WTC11 (cell line): Measurements from ENCODE around the gene STUB1. TPM values are rescaled to one million over a fixed set of nuclear protein-coding genes. Genes with fewer than 3 reads are reported as not detected.

Source experiments
- CREM ChIP-seq: sonication (generic); formaldehyde crosslinking; IDR thresholded peaks from 2 replicates; pipeline ENCODE4 v1.8.1; 2022; ENCODE audit warnings: mild to moderate bottlenecking, missing genetic modification reagents, moderate library complexity
- EMX1 ChIP-seq: fragments of 250-450 bp; sonication (Bioruptor Pico); IDR thresholded peaks from 2 replicates; pipeline ENCODE4 v1.8.0; 2021; ENCODE audit warnings: mild to moderate bottlenecking
- FOXK1 ChIP-seq: sonication (generic); formaldehyde crosslinking; IDR thresholded peaks from 2 replicates; pipeline ENCODE4 v1.8.0; 2022; ENCODE audit warnings: mild to moderate bottlenecking, moderate library complexity, missing genetic modification reagents
- GTF2I ChIP-seq: fragments of 250-450 bp; sonication (Bioruptor Pico); conservative IDR thresholded peaks from 2 replicates; pipeline ENCODE4 v1.4.0; 2021; ENCODE audit warnings: mild to moderate bottlenecking
- HMGA2 ChIP-seq: fragments of 250-450 bp; sonication (Bioruptor Pico); IDR thresholded peaks from 2 replicates; pipeline ENCODE4 v1.4.0; 2021; ENCODE audit warnings: mild to moderate bottlenecking, moderate library complexity
- IRF2 ChIP-seq: sonication (generic); formaldehyde crosslinking; IDR thresholded peaks from 2 replicates; pipeline ENCODE4 v1.8.0; 2022; ENCODE audit warnings: low read depth, missing genetic modification reagents, borderline replicate concordance
- MXD4 ChIP-seq: fragments of 250-450 bp; sonication (Bioruptor Pico); IDR thresholded peaks from 2 replicates; pipeline ENCODE4 v1.8.0; 2021; ENCODE audit warnings: mild to moderate bottlenecking, moderate library complexity, borderline replicate concordance
- NFE2L1 ChIP-seq: sonication (generic); formaldehyde crosslinking; IDR thresholded peaks from 2 replicates; pipeline ENCODE4 v1.8.1; 2023; ENCODE audit warnings: missing genetic modification reagents
- NFYB ChIP-seq: sonication (generic); formaldehyde crosslinking; conservative IDR thresholded peaks from 2 replicates; pipeline ENCODE4 v1.8.0; 2022; ENCODE audit warnings: low read depth, missing genetic modification reagents
- NR2C2 ChIP-seq: sonication (generic); formaldehyde crosslinking; IDR thresholded peaks from 2 replicates; pipeline ENCODE4 v1.8.0; 2022; ENCODE audit warnings: mild to moderate bottlenecking, missing genetic modification reagents
- PRRX2 ChIP-seq: fragments of 250-450 bp; sonication (Bioruptor Pico); IDR thresholded peaks from 2 replicates; pipeline ENCODE4 v1.8.0; 2021; ENCODE audit warnings: mild to moderate bottlenecking
- SMAD4 ChIP-seq: sonication (generic); formaldehyde crosslinking; IDR thresholded peaks from 2 replicates; pipeline ENCODE4 v1.8.0; 2022; ENCODE audit warnings: mild to moderate bottlenecking, missing genetic modification reagents
- TEAD4 ChIP-seq: sonication (generic); formaldehyde crosslinking; IDR thresholded peaks from 2 replicates; pipeline ENCODE4 v1.8.0; 2022; ENCODE audit warnings: mild to moderate bottlenecking, missing genetic modification reagents
- ZNF219 ChIP-seq: sonication (generic); formaldehyde crosslinking; IDR thresholded peaks from 2 replicates; pipeline ENCODE4 v1.8.0; 2023; ENCODE audit warnings: missing genetic modification reagents, mild to moderate bottlenecking, borderline replicate concordance
- ZNF263 ChIP-seq: sonication (generic); formaldehyde crosslinking; IDR thresholded peaks from 2 replicates; pipeline ENCODE4 v1.8.1; 2022; ENCODE audit warnings: low read depth, mild to moderate bottlenecking, moderate library complexity, missing genetic modification reagents
- ZNF416 ChIP-seq: fragments of 250-450 bp; sonication (Bioruptor Pico); IDR thresholded peaks from 2 replicates; pipeline ENCODE4 v1.9.0; 2021; ENCODE audit warnings: mild to moderate bottlenecking, inconsistent platforms
- total RNA-seq: library from RNA; stranded (reverse); gene quantifications from 3 replicates; pipeline ENCODE4 v1.2.3, GENCODE V29; 2021
- TF ChIP-seq, protein P1 (sequence below): sonication (generic); formaldehyde crosslinking; IDR thresholded peaks from 2 replicates; pipeline ENCODE4 v1.8.0; 2023; ENCODE audit warnings: missing genetic modification reagents
- TF ChIP-seq, protein P2 (sequence below): fragments of 250-450 bp; sonication (Bioruptor Pico); IDR thresholded peaks from 2 replicates; pipeline ENCODE4 v2.1.2; 2022; ENCODE audit warnings: mild to moderate bottlenecking, moderate library complexity
- TF ChIP-seq, protein P3 (sequence below): sonication (generic); formaldehyde crosslinking; IDR thresholded peaks from 2 replicates; pipeline ENCODE4 v1.8.1; 2023; ENCODE audit warnings: mild to moderate bottlenecking, missing genetic modification reagents
- TF ChIP-seq, protein P4 (sequence below): sonication (generic); formaldehyde crosslinking; IDR thresholded peaks from 2 replicates; pipeline ENCODE4 v1.8.1; 2022; ENCODE audit warnings: mild to moderate bottlenecking, missing genetic modification reagents, moderate library complexity, borderline replicate concordance
- TF ChIP-seq, protein P5 (sequence below): sonication (generic); formaldehyde crosslinking; IDR thresholded peaks from 2 replicates; pipeline ENCODE4 v1.8.0; 2022; ENCODE audit warnings: mild to moderate bottlenecking, missing genetic modification reagents
- TF ChIP-seq, protein P6 (sequence below): fragments of 200-600 bp; IDR thresholded peaks from 2 replicates; pipeline ENCODE4 v1.8.0; 2022; ENCODE audit warnings: antibody characterized with exemption
- TF ChIP-seq, protein P7 (sequence below): fragments of 250-450 bp; sonication (Bioruptor Pico); conservative IDR thresholded peaks from 2 replicates; pipeline ENCODE4 v1.9.0; 2021; ENCODE audit warnings: mild to moderate bottlenecking
- TF ChIP-seq, protein P8 (sequence below): sonication (generic); formaldehyde crosslinking; IDR thresholded peaks from 2 replicates; pipeline ENCODE4 v1.8.1; 2023; ENCODE audit warnings: mild to moderate bottlenecking, missing genetic modification reagents, borderline replicate concordance
- TF ChIP-seq, protein P9 (sequence below): sonication (generic); formaldehyde crosslinking; IDR thresholded peaks from 2 replicates; pipeline ENCODE4 v1.8.1; 2022; ENCODE audit warnings: missing genetic modification reagents, borderline replicate concordance

Gene STUB1
- total RNA-seq, 1 experiment from 2014 or later, result 88.2 TPM

DNA sequence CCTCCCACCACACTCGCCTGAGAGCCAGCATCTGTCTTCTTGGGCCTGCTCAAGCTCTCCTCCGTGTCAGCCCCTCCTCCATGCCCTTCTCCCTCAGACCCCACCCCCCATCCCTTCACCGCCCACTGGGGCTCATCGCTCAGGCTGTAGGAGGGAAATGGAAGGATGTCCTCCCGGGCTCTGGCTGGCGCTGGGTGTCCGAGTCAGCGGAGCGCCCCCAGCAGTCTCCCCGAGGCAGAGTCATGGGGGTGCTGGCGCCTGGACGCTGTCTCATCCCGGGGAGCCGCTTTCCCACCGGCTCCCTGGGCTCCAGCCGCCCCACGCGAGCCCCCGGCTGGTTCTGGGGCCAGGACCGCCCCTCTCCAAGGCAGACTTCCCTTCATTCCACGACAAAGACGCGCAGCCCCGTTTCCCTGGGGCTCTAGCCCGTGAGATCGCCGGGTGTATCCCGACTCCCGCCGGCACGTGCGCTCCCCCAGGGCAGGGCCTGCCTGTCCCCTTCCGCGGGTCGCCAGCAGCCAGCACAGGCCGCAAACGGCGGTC, 40.3 kb downstream of the STUB1 start (continued):
- TF ChIP-seq, protein P1, sequence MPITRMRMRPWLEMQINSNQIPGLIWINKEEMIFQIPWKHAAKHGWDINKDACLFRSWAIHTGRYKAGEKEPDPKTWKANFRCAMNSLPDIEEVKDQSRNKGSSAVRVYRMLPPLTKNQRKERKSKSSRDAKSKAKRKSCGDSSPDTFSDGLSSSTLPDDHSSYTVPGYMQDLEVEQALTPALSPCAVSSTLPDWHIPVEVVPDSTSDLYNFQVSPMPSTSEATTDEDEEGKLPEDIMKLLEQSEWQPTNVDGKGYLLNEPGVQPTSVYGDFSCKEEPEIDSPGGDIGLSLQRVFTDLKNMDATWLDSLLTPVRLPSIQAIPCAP (CRISPR knock-in tag), result no peak
- TF ChIP-seq SMAD4 (CRISPR knock-in tag), result no peak
- no peak for TF ChIP-seq MXD4 (CRISPR knock-in tag)
- no peak for TF ChIP-seq HMGA2 (CRISPR knock-in tag)
- TF ChIP-seq CREM, result no peak
- no peak for TF ChIP-seq ZNF416
- TF ChIP-seq PRRX2 (CRISPR knock-in tag), result no peak
- TF ChIP-seq, protein P2, sequence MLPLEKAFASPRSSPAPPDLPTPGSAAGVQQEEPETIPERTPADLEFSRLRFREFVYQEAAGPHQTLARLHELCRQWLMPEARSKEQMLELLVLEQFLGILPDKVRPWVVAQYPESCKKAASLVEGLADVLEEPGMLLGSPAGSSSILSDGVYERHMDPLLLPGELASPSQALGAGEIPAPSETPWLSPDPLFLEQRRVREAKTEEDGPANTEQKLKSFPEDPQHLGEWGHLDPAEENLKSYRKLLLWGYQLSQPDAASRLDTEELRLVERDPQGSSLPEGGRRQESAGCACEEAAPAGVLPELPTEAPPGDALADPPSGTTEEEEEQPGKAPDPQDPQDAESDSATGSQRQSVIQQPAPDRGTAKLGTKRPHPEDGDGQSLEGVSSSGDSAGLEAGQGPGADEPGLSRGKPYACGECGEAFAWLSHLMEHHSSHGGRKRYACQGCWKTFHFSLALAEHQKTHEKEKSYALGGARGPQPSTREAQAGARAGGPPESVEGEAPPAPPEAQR (CRISPR knock-in tag), result no peak
- TF ChIP-seq FOXK1 (CRISPR knock-in tag), result no peak
- no peak for TF ChIP-seq NFE2L1
- TF ChIP-seq ZNF219 (CRISPR knock-in tag), result 0 out of 2 replicates have a peak, but pooled peaks have one; percentile 27
- no peak for TF ChIP-seq EMX1 (CRISPR knock-in tag)
- no peak for TF ChIP-seq IRF2
- TF ChIP-seq, protein P3, sequence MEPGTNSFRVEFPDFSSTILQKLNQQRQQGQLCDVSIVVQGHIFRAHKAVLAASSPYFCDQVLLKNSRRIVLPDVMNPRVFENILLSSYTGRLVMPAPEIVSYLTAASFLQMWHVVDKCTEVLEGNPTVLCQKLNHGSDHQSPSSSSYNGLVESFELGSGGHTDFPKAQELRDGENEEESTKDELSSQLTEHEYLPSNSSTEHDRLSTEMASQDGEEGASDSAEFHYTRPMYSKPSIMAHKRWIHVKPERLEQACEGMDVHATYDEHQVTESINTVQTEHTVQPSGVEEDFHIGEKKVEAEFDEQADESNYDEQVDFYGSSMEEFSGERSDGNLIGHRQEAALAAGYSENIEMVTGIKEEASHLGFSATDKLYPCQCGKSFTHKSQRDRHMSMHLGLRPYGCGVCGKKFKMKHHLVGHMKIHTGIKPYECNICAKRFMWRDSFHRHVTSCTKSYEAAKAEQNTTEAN (CRISPR knock-in tag), result peak; percentile 61; the same call in 1 of the 2 replicates
- TF ChIP-seq GTF2I (CRISPR knock-in tag), result no peak
- TF ChIP-seq, protein P4, sequence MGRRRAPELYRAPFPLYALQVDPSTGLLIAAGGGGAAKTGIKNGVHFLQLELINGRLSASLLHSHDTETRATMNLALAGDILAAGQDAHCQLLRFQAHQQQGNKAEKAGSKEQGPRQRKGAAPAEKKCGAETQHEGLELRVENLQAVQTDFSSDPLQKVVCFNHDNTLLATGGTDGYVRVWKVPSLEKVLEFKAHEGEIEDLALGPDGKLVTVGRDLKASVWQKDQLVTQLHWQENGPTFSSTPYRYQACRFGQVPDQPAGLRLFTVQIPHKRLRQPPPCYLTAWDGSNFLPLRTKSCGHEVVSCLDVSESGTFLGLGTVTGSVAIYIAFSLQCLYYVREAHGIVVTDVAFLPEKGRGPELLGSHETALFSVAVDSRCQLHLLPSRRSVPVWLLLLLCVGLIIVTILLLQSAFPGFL, result no peak
- TF ChIP-seq ZNF263 (CRISPR knock-in tag), result no peak
- no peak for TF ChIP-seq NFYB (CRISPR knock-in tag)
- TF ChIP-seq, protein P5, sequence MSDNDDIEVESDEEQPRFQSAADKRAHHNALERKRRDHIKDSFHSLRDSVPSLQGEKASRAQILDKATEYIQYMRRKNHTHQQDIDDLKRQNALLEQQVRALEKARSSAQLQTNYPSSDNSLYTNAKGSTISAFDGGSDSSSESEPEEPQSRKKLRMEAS (CRISPR knock-in tag), result peak; percentile 73
- 0 out of 2 replicates have a peak, but pooled peaks have one; percentile 20 for TF ChIP-seq TEAD4
- TF ChIP-seq, protein P6, sequence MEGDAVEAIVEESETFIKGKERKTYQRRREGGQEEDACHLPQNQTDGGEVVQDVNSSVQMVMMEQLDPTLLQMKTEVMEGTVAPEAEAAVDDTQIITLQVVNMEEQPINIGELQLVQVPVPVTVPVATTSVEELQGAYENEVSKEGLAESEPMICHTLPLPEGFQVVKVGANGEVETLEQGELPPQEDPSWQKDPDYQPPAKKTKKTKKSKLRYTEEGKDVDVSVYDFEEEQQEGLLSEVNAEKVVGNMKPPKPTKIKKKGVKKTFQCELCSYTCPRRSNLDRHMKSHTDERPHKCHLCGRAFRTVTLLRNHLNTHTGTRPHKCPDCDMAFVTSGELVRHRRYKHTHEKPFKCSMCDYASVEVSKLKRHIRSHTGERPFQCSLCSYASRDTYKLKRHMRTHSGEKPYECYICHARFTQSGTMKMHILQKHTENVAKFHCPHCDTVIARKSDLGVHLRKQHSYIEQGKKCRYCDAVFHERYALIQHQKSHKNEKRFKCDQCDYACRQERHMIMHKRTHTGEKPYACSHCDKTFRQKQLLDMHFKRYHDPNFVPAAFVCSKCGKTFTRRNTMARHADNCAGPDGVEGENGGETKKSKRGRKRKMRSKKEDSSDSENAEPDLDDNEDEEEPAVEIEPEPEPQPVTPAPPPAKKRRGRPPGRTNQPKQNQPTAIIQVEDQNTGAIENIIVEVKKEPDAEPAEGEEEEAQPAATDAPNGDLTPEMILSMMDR, result no peak; the same call in 1 of the 2 replicates
- TF ChIP-seq, protein P7, sequence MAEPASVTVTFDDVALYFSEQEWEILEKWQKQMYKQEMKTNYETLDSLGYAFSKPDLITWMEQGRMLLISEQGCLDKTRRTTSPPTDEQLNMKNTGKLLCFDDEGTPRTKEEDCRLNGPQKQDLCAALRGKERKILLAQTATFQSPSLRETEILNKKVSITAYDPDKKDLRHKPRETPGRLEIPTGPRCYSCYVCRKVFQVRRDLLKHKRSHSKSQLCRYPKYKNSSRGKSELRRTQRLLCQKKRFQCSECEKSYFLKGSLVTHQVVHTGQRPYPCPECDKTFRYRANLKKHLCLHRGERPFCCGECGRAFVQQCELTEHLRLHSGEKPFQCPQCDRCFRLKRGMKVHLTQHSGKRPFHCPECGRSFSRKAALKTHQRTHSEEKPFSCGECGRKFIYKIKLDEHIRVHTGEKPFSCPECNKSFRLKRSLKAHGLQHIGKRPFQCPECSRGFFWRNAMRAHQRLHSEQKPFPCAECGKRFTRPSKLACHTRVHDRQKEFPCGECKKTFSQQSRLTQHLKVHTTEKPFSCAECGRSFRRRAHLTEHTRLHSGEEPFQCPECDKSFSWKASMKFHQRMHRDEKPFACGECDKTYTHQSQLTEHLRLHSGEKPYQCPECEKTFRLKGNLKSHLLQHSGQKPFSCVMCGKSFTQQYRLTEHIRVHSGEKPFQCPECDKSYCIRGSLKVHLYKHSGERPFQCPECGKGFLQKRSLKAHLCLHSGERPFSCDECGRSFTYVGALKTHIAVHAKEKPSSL, result no peak
- TF ChIP-seq, protein P8, sequence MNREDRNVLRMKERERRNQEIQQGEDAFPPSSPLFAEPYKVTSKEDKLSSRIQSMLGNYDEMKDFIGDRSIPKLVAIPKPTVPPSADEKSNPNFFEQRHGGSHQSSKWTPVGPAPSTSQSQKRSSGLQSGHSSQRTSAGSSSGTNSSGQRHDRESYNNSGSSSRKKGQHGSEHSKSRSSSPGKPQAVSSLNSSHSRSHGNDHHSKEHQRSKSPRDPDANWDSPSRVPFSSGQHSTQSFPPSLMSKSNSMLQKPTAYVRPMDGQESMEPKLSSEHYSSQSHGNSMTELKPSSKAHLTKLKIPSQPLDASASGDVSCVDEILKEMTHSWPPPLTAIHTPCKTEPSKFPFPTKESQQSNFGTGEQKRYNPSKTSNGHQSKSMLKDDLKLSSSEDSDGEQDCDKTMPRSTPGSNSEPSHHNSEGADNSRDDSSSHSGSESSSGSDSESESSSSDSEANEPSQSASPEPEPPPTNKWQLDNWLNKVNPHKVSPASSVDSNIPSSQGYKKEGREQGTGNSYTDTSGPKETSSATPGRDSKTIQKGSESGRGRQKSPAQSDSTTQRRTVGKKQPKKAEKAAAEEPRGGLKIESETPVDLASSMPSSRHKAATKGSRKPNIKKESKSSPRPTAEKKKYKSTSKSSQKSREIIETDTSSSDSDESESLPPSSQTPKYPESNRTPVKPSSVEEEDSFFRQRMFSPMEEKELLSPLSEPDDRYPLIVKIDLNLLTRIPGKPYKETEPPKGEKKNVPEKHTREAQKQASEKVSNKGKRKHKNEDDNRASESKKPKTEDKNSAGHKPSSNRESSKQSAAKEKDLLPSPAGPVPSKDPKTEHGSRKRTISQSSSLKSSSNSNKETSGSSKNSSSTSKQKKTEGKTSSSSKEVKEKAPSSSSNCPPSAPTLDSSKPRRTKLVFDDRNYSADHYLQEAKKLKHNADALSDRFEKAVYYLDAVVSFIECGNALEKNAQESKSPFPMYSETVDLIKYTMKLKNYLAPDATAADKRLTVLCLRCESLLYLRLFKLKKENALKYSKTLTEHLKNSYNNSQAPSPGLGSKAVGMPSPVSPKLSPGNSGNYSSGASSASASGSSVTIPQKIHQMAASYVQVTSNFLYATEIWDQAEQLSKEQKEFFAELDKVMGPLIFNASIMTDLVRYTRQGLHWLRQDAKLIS (CRISPR knock-in tag), result no peak
- no peak for TF ChIP-seq NR2C2
- TF ChIP-seq, protein P9, sequence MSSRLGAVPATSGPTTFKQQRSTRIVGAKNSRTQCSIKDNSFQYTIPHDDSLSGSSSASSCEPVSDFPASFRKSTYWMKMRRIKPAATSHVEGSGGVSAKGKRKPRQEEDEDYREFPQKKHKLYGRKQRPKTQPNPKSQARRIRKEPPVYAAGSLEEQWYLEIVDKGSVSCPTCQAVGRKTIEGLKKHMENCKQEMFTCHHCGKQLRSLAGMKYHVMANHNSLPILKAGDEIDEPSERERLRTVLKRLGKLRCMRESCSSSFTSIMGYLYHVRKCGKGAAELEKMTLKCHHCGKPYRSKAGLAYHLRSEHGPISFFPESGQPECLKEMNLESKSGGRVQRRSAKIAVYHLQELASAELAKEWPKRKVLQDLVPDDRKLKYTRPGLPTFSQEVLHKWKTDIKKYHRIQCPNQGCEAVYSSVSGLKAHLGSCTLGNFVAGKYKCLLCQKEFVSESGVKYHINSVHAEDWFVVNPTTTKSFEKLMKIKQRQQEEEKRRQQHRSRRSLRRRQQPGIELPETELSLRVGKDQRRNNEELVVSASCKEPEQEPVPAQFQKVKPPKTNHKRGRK (CRISPR knock-in tag), result no peak
